GM23338 (cell line): ENCODE data around the gene CBARP. TPM values are rescaled to one million over a fixed set of nuclear protein-coding genes. Genes with fewer than 3 reads are reported as not detected.
"Not testable (repeated sequence)": the region's sequence is repeated elsewhere in the genome, so short reads cannot be mapped to it uniquely, and the experiment has no call there.

Experiments used
- ATAC-seq: fragments of 200-7000 bp; cut with Tn5 transposase; 3 replicates; pipeline ENCODE4 v1.9.1; 2020
- DNase-seq: peaks from one replicate; pipeline ENCODE4 v3.0.0-alpha.2; 2015; ENCODE audit warnings: low spot score
- H2AFZ ChIP-seq: fragments of 200-600 bp; sonication (generic); 2 replicates; pipeline ENCODE4 v1.8.0; 2016; ENCODE audit warnings: antibody characterized with exemption, mild to moderate bottlenecking, moderate library complexity
- H3F3A ChIP-seq: fragments of 200-600 bp; sonication (generic); replicated peaks from 2 replicates; pipeline ENCODE4 v1.8.0; 2017; ENCODE audit warnings: antibody characterized with exemption, mixed run types, low read depth
- H3K27ac ChIP-seq: fragments of 200-600 bp; sonication (generic); 2 replicates; pipeline ENCODE4 v1.6.1; 2016; ENCODE audit warnings: low read depth
- H3K27me3 ChIP-seq: fragments of 200-600 bp; sonication (generic); 2 replicates; pipeline ENCODE4 v1.8.0; 2016; ENCODE audit warnings: mild to moderate bottlenecking, mixed run types, moderate library complexity; ENCODE audit not compliant: insufficient read depth
- H3K36me3 ChIP-seq: fragments of 200-600 bp; sonication (generic); 2 replicates; pipeline ENCODE4 v1.8.0; 2016; ENCODE audit warnings: mild to moderate bottlenecking; ENCODE audit not compliant: insufficient read depth
- H3K4me1 ChIP-seq: fragments of 200-600 bp; sonication (generic); 2 replicates; pipeline ENCODE4 v1.8.0; 2016; ENCODE audit warnings: mild to moderate bottlenecking, moderate library complexity; ENCODE audit not compliant: insufficient read depth
- H3K4me2 ChIP-seq: fragments of 200-600 bp; sonication (generic); 2 replicates; pipeline ENCODE4 v1.7.1; 2017; ENCODE audit warnings: mixed run types
- H3K4me3 ChIP-seq: fragments of 200-600 bp; sonication (generic); 2 replicates; pipeline ENCODE4 v1.6.1; 2016; ENCODE audit warnings: mixed run types
- H3K79me2 ChIP-seq: fragments of 200-600 bp; sonication (generic); replicated peaks from 2 replicates; pipeline ENCODE4 v1.8.0; 2017; ENCODE audit warnings: mild to moderate bottlenecking; ENCODE audit not compliant: insufficient read depth
- H3K9me2 ChIP-seq: fragments of 200-600 bp; sonication (generic); 2 replicates; pipeline ENCODE4 v1.8.0; 2017; ENCODE audit not compliant: insufficient read depth
- H4K20me1 ChIP-seq: fragments of 200-600 bp; sonication (generic); replicated peaks from 2 replicates; pipeline ENCODE4 v1.8.0; 2017; ENCODE audit warnings: mild to moderate bottlenecking; ENCODE audit not compliant: insufficient read depth
- H3K27ac Mint-ChIP-seq: 2 replicates; pipeline ENCODE4 v1.8.0; 2020; ENCODE audit warnings: inconsistent platforms, mild to moderate bottlenecking, moderate library complexity, mixed read lengths
- H3K27me3 Mint-ChIP-seq: 3 replicates; pipeline ENCODE4 v1.8.0; 2022; ENCODE audit warnings: low read depth, mild to moderate bottlenecking, moderate library complexity, mixed read lengths, inconsistent platforms; ENCODE audit not compliant: insufficient read depth, poor library complexity
- H3K36me3 Mint-ChIP-seq: 3 replicates; pipeline ENCODE4 v1.8.0; 2021; ENCODE audit warnings: low read depth, mild to moderate bottlenecking, inconsistent platforms, moderate library complexity, mixed read lengths
- H3K4me1 Mint-ChIP-seq: 3 replicates; pipeline ENCODE4 v1.8.0; 2020; ENCODE audit warnings: mild to moderate bottlenecking, inconsistent platforms, mixed read lengths
- H3K4me3 Mint-ChIP-seq: 3 replicates; pipeline ENCODE4 v1.8.0; 2021; ENCODE audit warnings: moderate library complexity, mild to moderate bottlenecking, inconsistent platforms, mixed read lengths
- H3K9me3 Mint-ChIP-seq: 3 replicates; pipeline ENCODE4 v1.8.0; 2020; ENCODE audit warnings: moderate library complexity, mild to moderate bottlenecking, inconsistent platforms, mixed read lengths
- CREB1 ChIP-seq: fragments of 250-450 bp; sonication (Bioruptor Pico); IDR thresholded peaks from 2 replicates; pipeline ENCODE4 v1.5.0; 2020; ENCODE audit warnings: low read depth, mild to moderate bottlenecking, moderate library complexity
- ETS1 ChIP-seq: IDR thresholded peaks from 2 replicates; pipeline ENCODE4 v1.6.1; 2016; ENCODE audit warnings: antibody characterized with exemption
- EZH2 ChIP-seq: fragments of 200-600 bp; sonication (generic); IDR thresholded peaks from one replicate; pipeline ENCODE4 v1.8.0; 2017; ENCODE audit warnings: antibody characterized with exemption, mild to moderate bottlenecking, low read depth; ENCODE audit not compliant: unreplicated experiment
- EZH2phosphoT487 ChIP-seq: fragments of 200-600 bp; sonication (generic); IDR thresholded peaks from one replicate; pipeline ENCODE4 v1.8.1; 2018; ENCODE audit warnings: antibody characterized with exemption; ENCODE audit not compliant: unreplicated experiment
- JUNB ChIP-seq: IDR thresholded peaks from one replicate; pipeline ENCODE4 v1.6.1; 2016; ENCODE audit warnings: antibody characterized with exemption; ENCODE audit not compliant: unreplicated experiment
- POLR2AphosphoS5 ChIP-seq: IDR thresholded peaks from 2 replicates; pipeline ENCODE4 v1.6.1; 2016; ENCODE audit warnings: antibody characterized with exemption, low read depth
- REST ChIP-seq: IDR thresholded peaks from one replicate; pipeline ENCODE4 v1.6.1; 2018; ENCODE audit warnings: antibody characterized with exemption; ENCODE audit not compliant: unreplicated experiment
- ZNF114 ChIP-seq: fragments of 250-450 bp; sonication (Bioruptor Pico); IDR thresholded peaks from 2 replicates; pipeline ENCODE4 v1.5.0; 2020; ENCODE audit warnings: mild to moderate bottlenecking, moderate library complexity
- ZNF331 ChIP-seq: fragments of 250-450 bp; sonication (Bioruptor Pico); IDR thresholded peaks from 2 replicates; pipeline ENCODE4 v1.5.0; 2020; ENCODE audit warnings: low read depth, mild to moderate bottlenecking, moderate library complexity
- polyA plus RNA-seq: library from polyadenylated mRNA; unstranded; fragments of >200 nt; fragmentation: Nextera tagmentation; extraction: Ambion mirVana; gene quantifications from 2 replicates; pipeline ENCODE4 v1.2.1, GENCODE V29; 2016
- total RNA-seq: library from RNA; depleted of rRNA; stranded (reverse); fragments of >200 nt; shearing (Covaris generic); gene quantifications from 2 replicates; pipeline ENCODE4 v1.2.3, GENCODE V29; 2014
- TF ChIP-seq, protein P1 (sequence below), 2 experiments: fragments of 200-600 bp in 1 of 2; sonication (generic) in 1 of 2; conservative IDR thresholded peaks; 2 replicates each; pipeline versions ENCODE4 v1.5.1 to v1.6.1; 2016 to 2017; ENCODE audit warnings: antibody characterized with exemption in 2 of 2, low read depth in 2 of 2, mild to moderate bottlenecking in 2 of 2, moderate library complexity in 1 of 2

CBARP gene
- total and polyA plus RNA-seq, 2 experiments from 2014 or later, result 2.0 to 14.1 TPM

DNA sequence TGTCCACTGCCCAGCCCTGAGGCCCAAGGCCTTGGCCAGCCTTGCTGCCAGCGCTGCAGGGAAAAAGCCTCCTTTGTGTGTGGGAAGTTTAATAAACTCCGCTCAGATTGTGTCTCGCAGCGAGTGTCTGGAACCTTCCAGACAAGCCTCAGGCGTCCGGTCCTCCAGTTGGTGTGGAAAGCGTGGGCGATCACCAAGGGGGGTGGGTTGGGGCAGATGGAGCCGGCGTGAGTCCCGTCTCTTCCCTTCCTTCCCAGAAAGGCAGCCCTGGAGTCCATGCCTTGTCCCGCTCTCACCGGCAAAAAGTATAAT lies 27.6 kb downstream of the CBARP start (continued):
- TF ChIP-seq EZH2phosphoT487, result no peak
- no peak for TF ChIP-seq REST
- TF ChIP-seq ZNF331 (CRISPR knock-in tag), result no peak
- no peak for TF ChIP-seq POLR2AphosphoS5
- TF ChIP-seq EZH2, result no peak
- TF ChIP-seq, protein P1, sequence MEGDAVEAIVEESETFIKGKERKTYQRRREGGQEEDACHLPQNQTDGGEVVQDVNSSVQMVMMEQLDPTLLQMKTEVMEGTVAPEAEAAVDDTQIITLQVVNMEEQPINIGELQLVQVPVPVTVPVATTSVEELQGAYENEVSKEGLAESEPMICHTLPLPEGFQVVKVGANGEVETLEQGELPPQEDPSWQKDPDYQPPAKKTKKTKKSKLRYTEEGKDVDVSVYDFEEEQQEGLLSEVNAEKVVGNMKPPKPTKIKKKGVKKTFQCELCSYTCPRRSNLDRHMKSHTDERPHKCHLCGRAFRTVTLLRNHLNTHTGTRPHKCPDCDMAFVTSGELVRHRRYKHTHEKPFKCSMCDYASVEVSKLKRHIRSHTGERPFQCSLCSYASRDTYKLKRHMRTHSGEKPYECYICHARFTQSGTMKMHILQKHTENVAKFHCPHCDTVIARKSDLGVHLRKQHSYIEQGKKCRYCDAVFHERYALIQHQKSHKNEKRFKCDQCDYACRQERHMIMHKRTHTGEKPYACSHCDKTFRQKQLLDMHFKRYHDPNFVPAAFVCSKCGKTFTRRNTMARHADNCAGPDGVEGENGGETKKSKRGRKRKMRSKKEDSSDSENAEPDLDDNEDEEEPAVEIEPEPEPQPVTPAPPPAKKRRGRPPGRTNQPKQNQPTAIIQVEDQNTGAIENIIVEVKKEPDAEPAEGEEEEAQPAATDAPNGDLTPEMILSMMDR (conservative IDR thresholded peaks at IDR 0.05; ENCODE audit: low read depth in 2 of 2), result no peak

DNA sequence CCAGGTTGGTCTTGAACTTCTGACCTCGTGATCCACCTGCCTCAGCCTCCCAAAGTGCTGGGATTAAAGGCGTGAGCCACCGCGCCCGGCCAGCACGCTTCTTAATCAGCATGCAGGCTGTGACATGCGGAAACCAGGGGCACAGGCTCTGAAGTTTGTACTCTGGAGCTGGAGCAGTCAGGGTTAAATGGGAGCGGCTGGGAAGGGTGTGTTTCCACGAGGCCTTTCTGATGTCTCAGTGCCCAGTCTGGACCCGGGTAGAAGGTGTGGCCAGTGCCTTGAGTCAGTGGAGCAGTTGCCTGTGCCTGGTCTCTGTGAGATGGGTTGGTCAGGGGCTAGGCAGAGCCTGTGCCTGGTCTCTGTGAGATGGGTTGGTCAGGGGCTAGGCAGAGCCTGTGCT lies 29.0 kb downstream of the CBARP start:
- H2AFZ ChIP-seq, H3K9me2 ChIP-seq, ATAC-seq, H3K4me3 Mint-ChIP-seq, H3K27ac ChIP-seq, H3K9me3 Mint-ChIP-seq, H3K4me2 ChIP-seq, H3K4me3 ChIP-seq, H3K27ac Mint-ChIP-seq, H3K27me3 ChIP-seq, H3K36me3 ChIP-seq, H3K27me3 Mint-ChIP-seq, DNase-seq: not testable (repeated sequence)
- H3K79me2 ChIP-seq, result peaks cover 77% of the 10 kb centered on the region
- peaks cover 25% of the 10 kb centered on the region for H3F3A ChIP-seq
- H3K36me3 Mint-ChIP-seq, result peaks cover 28% of the 10 kb centered on the region
- H3K4me1 Mint-ChIP-seq, result peaks cover 26% of the 10 kb centered on the region
- peaks cover 54% of the 10 kb centered on the region for H4K20me1 ChIP-seq
- H3K4me1 ChIP-seq, result peaks cover 15% of the 10 kb centered on the region; the same call in 1 of the 2 replicates

DNA sequence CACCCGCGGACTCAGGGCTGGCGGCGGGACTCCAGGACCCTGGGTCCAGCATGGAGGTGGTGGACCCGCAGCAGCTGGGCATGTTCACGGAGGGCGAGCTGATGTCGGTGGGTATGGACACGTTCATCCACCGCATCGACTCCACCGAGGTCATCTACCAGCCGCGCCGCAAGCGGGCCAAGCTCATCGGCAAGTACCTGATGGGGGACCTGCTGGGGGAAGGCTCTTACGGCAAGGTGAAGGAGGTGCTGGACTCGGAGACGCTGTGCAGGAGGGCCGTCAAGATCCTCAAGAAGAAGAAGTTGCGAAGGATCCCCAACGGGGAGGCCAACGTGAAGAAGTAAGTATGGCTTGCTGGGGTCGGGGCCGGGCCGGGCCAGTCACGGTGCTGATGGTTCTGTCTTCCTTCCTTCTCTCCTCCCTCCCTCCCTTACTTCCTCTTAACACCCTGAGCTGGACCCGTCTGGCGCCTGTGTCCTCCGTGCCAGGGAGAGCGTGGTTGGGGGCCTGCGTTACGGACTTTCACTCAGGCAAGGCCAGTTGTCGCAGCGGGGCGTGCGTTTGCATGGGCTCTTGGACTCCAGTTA lies 30.8 kb downstream of the CBARP start:
- H3K4me2 ChIP-seq, result peak overlapping the region; percentile 98
- H3K4me3 ChIP-seq, result peak overlapping the region; percentile 91
- peaks cover 58% of the 10 kb centered on the region for H3K79me2 ChIP-seq
- H3F3A ChIP-seq, result peaks cover 28% of the 10 kb centered on the region
- peaks cover 15% of the 10 kb centered on the region; the same call in 1 of the 2 replicates for H3K4me1 ChIP-seq
- H3K27ac ChIP-seq, result no peak overlapping the region
- H3K9me3 Mint-ChIP-seq, result no peaks in the 10 kb centered on the region
- DNase-seq (no peak), ATAC-seq (no peak; the same call in 2 of the 3 replicates)
- H3K36me3 Mint-ChIP-seq, result peaks cover 22% of the 10 kb centered on the region
- H3K9me2 ChIP-seq, result no peaks in the 10 kb centered on the region
- H3K27ac Mint-ChIP-seq, result peak overlapping the region; percentile 70; the same call in 1 of the 2 replicates
- peaks cover 18% of the 10 kb centered on the region for H3K4me1 Mint-ChIP-seq
- peaks cover 38% of the 10 kb centered on the region for H4K20me1 ChIP-seq
- no peaks in the 10 kb centered on the region for H3K27me3 ChIP-seq
- H3K36me3 ChIP-seq, result no peaks in the 10 kb centered on the region; the same call in 1 of the 2 replicates
- H2AFZ ChIP-seq, result no peak overlapping the region
- H3K27me3 Mint-ChIP-seq, result peaks cover 6% of the 10 kb centered on the region
- H3K4me3 Mint-ChIP-seq, result peak overlapping the region; percentile 94
- TF ChIP-seq POLR2AphosphoS5 (no peak), JUNB (no peak), ZNF114 (CRISPR knock-in tag) (no peak), ZNF331 (CRISPR knock-in tag) (no peak), EZH2phosphoT487 (no peak), ETS1 (no peak), CREB1 (CRISPR knock-in tag) (no peak)
- TF ChIP-seq, protein P1 (conservative IDR thresholded peaks at IDR 0.05; ENCODE audit: low read depth in 2 of 2), result no peak
